PFSK-1 (cell line): ENCODE measurements around the gene FAM83G.

Source experiments
- FOXP2 ChIP-seq: optimal IDR thresholded peaks from 2 replicates; pipeline ENCODE3; 2011; ENCODE audit warnings: borderline replicate concordance, control low read depth, inconsistent platforms; ENCODE audit not compliant: insufficient read depth; ENCODE audit errors: extremely low read length, extremely low read depth
- POLR2AphosphoS5 ChIP-seq: IDR thresholded peaks from 2 replicates; pipeline ENCODE4 v1.6.1; 2012; ENCODE audit warnings: low read depth, mild to moderate bottlenecking, control low read depth, low read length, moderate library complexity
- SIN3A ChIP-seq: IDR thresholded peaks from 2 replicates; pipeline ENCODE4 v1.6.1; 2012; ENCODE audit warnings: mild to moderate bottlenecking, low read length, moderate library complexity, borderline replicate concordance; ENCODE audit not compliant: insufficient read depth
- TAF1 ChIP-seq: IDR thresholded peaks from 2 replicates; pipeline ENCODE4 v1.6.1; 2012; ENCODE audit warnings: low read length, control low read depth, borderline replicate concordance; ENCODE audit not compliant: insufficient read depth
- TF ChIP-seq, protein P1 (sequence below), 2 experiments: IDR thresholded peaks; 2 replicates each; pipeline versions ENCODE4 v1.6.1 to v1.8.0; 2011 to 2012; ENCODE audit warnings: low read depth in 2 of 2, low read length in 2 of 2, control low read depth in 1 of 2, inconsistent platforms in 1 of 2, mild to moderate bottlenecking in 1 of 2, moderate library complexity in 1 of 2; ENCODE audit not compliant: insufficient read depth in 1 of 2

DNA sequence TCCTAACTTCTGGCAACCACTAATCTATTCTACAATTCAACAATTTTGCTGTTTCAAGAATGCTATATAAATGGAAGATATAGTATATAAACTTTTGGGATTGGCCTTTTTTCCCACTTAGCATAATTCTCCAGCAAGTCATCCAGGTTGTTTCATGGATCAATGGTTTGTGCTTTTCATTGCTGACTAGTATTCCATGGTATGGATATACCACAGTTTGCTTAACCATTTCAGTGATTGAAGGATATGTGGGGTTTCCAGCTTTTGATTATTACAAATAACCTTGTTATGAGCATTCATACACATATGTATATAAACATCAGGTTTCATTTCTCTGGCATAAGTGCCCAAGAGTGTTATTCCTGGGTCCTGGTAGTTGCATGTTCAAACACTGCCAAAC, 2.1 kb upstream of the FAM83G start:
- TF ChIP-seq SIN3A: no peak
- TF ChIP-seq POLR2AphosphoS5: no peak
- TF ChIP-seq, protein P1, sequence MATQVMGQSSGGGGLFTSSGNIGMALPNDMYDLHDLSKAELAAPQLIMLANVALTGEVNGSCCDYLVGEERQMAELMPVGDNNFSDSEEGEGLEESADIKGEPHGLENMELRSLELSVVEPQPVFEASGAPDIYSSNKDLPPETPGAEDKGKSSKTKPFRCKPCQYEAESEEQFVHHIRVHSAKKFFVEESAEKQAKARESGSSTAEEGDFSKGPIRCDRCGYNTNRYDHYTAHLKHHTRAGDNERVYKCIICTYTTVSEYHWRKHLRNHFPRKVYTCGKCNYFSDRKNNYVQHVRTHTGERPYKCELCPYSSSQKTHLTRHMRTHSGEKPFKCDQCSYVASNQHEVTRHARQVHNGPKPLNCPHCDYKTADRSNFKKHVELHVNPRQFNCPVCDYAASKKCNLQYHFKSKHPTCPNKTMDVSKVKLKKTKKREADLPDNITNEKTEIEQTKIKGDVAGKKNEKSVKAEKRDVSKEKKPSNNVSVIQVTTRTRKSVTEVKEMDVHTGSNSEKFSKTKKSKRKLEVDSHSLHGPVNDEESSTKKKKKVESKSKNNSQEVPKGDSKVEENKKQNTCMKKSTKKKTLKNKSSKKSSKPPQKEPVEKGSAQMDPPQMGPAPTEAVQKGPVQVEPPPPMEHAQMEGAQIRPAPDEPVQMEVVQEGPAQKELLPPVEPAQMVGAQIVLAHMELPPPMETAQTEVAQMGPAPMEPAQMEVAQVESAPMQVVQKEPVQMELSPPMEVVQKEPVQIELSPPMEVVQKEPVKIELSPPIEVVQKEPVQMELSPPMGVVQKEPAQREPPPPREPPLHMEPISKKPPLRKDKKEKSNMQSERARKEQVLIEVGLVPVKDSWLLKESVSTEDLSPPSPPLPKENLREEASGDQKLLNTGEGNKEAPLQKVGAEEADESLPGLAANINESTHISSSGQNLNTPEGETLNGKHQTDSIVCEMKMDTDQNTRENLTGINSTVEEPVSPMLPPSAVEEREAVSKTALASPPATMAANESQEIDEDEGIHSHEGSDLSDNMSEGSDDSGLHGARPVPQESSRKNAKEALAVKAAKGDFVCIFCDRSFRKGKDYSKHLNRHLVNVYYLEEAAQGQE (IDR thresholded peaks at IDR 0.05; ENCODE audit: insufficient read depth in 1 of 2, low read depth in 2 of 2, low read length in 2 of 2): no peak
- TF ChIP-seq TAF1: no peak
- TF ChIP-seq FOXP2: no peak
